GM21423 (cell line): ENCODE data around the gene CD2BP2.

ENCODE experiments used
- ATAC-seq: cut with Tn5 transposase; IDR thresholded peaks from one replicate; pipeline ENCODE4 v1.9.1; 2021; ENCODE audit warnings: mild to moderate bottlenecking, moderate library complexity; ENCODE audit not compliant: unreplicated experiment

Gene CD2BP2

DNA sequence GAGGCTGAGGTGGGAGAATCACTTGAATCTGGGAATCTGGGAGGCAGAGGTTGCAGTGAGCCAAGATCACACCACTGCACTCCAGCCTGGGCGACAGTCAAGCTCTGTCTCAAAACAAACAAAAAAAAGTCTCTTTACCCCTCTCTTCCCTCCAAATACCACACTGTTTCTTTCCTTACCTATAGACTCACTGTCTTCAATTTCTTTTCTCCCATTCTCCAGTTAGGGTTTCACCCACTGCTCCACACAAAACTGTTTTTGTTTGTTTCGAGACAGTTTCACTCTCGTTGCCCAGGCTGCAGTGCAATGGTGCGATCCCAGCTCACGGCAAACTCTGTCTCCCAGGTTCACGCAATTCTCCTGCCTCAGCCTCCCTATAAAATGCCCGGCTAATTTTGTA, 6.1 kb upstream of the CD2BP2 start:
- no peak for ATAC-seq

DNA sequence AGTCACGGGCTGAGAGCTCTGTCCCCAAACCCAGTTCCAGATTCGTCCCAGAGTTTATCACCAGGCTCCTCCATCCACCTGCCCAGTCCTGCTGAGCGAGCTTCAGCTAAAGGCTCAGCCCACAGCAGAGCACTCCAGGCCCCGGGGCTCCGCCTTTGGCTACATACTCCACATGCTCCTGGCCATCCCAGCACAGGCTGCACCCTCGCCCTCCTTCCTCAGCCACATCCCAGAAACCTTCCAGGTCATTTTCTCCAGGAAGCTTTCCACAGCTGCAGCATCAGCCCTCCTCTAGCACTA, 4.7 kb upstream of the CD2BP2 start:
- ATAC-seq: no peak

DNA sequence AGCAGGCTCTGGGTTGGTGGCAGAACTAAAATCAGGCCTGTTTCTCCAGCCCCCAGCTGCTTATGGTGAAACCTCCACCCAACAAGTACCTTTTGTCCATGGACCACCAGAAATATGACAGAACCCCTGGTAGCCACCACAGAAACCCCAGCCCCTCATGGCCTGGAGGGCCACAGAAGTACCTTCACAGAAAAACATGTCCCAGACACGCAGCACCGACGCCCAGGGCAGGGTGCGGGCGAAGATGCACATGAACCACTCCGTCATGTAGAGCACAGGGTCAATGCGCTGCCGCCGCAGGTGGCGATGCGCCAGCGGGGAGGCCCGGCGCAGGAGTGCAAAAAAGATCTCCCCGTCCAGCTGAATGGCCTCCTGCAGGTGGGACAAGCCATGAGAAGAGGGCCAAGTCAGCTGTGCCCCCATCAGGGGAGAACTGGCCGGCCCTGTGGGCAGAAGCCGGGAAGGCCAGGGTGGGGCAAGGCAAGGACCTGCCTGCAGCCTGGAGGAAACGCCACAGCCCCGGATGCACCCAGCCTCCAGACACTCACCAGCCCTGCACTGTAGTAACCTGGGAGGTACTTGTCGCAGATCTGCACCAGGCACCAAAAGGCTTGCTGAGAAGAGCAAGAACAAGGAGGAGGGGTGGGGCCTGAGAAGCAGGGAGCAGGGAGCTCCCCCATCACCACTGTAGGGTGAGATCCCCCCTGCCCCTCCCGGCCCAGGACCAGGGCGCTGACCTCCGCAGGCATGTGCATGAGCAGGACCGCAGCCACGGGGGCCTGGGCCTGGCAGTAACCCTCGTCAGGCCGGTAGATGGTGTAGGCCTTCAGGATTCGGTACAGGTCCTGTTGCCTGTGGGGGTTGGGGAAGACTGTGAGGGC, 4.1 kb upstream of the CD2BP2 start:
- ATAC-seq: no peak

DNA sequence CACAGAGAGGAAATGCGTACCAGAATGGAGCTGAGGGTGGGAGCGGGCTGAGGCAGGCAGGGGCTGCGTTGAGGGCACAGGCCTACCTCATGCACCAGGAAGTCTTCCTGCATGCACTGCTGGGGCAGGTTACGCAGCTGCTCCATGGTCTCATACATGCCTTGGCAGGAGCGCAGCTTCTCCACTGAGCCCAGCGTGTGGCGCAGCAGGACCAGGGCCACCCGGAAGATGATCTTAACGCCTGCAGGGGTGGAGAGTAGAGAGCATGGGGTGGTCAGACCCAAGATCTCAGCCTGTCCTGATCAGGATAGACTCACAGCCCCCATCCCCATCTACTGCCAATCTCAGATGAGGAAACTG, 3.4 kb upstream of the CD2BP2 start:
- no peak for ATAC-seq

DNA sequence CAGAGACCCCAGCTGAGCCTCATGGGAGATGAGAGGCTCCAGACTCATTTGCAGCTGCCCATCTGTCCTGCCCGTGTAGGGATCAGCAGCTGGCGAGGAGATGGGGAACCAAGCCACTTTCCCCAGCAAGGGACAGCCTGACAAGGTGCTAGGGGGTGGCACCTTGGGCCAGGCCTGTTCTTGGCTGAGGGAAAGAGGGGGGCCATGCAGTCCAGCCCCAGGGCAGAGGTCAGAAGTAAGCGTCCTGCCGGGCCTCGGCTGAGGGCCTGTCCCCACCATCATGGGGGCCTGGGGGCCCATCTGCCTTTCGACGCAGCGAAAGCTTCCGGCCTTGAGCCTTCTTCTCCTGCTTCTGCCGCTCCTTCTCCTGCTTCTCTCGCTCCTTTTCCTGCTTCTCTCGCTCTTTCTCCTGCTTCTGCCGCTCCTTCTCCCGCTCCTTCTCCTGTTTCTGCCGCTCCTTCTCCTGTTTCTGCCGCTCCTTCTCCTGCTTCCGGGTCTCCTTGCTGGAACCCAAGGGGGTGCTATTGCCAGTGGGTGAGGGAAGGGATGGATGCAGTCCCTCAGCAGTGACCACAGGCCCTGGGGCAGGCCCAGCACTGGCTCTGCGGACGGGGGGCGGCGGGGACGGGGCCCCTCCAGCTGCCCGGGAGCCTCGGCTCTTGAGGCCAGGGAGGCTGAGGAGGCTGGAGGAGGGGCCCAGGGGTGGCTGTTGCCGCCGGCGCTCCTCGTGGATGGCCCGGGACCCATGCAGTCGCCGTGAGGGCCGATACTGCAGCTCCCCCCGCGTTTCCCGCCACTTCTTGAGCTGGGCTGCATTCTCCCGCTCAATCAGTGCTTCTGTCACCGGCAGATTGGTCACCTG, 2.8 kb upstream of the CD2BP2 start:
- no peak for ATAC-seq

DNA sequence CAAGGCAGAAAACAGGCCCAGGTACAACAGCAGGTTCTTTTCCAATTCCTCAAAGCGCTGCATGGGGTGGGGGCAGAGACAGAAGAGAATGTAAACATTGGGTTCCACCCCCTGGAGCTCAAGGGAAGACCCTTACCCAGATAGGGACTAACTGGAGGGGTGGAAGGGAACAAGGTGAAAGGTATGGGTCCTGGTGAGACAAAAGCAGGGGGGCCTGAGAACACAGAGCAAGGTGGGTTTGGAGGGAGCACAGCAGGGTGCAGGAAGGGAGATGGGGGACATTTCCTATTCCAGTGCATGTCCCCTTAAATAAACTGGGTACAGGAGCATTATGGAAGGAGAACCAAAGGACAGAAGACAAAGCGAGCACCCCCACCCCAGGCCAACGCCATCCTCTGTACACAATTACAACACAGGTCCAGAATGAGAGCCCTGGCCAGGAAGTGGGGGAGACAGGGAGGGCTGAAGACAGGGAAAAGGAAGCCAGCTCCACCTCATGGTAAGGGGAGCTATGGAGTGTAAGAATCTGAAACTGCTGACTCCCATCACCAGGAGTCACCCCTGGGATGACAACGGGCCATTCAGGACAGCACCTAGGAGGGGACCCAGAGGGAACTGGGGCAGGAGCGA, 2.1 kb upstream of the CD2BP2 start:
- no peak for ATAC-seq

DNA sequence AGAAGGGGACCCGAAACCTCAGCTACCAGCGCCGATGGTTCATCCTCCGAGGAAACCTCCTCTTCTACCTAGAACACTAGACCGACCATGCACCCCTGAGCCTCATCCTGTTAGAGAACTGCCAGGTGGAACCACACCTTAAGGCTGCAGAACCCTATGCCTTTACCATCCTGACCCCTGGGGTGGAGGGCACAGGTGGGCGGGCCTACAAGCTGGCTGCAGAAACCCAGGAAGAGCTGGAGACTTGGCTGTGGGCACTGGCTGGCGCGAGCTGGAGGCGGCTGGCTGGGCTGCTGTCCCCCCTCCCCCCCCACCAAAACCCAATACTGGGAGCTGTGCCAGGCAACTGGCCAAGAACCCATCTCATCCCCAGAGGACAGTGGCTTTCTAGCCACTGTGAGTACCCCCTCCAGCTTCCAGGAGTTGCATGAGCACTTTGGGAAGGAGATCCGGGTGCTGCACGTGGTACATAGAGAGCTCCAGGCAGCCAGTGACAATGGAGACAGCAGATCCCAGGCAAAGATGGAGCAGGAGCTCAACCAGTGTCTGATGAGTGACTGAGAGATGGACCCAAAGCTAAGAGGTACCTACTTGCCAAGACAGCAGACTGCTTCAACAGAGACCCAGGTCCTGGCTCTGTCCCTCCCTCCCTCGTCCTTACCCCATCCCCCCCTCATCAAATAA, 1.4 kb upstream of the CD2BP2 start:
- no peak for ATAC-seq

DNA sequence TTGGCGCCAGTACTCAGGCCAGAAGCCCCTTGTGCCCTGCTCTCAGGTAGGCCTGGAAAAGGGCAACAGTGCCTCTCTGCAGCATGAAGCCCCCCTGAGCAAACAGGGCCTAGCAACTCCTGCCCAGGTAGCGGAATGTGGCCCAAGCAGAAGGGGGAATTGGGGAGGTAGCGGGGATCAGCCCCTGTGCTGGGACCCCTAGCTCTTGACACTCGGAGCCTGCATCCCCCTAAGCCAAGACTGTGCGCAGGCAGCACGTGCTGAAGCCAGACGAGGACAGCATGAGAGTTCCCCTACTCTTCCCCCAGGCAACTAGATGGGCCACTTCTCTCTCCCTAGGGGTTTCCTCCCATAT, 823 bp upstream of the CD2BP2 start:
- no peak for ATAC-seq

DNA sequence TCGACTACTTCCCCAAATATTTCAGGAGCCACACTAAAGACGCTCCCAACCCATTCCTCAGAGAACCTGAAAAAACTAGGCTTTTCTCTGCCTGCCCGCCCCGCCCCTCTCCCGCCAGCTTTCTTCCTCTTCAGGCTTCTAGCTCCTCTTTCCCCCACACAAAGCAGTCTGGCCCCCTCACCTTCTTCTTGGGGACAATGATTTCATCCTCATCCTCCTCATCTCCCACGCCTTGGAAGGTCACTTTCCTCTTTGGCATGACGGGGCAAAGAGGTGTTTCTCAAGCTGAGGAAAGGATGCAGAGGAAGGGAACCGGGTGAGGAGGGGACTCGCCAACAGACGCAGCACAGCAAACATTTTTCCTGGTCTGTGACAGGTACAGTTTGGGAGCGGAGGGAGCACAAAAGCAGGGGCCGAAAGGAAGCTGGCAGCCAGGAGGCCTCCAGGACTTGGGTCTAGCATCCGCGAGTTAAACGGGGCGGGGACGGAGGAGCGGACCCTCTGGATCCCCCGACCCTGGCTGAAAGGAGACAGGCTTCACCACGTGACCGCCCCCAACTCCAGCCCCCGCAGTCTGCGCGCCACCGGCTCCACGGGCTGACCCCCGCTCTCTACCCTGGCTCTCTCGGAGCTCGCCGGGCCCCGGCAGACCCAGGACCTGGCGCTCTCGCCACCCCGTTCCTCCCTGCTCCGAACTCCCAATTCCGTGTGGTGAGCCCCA, 525 bp downstream of the CD2BP2 start:
- ATAC-seq: no peak

DNA sequence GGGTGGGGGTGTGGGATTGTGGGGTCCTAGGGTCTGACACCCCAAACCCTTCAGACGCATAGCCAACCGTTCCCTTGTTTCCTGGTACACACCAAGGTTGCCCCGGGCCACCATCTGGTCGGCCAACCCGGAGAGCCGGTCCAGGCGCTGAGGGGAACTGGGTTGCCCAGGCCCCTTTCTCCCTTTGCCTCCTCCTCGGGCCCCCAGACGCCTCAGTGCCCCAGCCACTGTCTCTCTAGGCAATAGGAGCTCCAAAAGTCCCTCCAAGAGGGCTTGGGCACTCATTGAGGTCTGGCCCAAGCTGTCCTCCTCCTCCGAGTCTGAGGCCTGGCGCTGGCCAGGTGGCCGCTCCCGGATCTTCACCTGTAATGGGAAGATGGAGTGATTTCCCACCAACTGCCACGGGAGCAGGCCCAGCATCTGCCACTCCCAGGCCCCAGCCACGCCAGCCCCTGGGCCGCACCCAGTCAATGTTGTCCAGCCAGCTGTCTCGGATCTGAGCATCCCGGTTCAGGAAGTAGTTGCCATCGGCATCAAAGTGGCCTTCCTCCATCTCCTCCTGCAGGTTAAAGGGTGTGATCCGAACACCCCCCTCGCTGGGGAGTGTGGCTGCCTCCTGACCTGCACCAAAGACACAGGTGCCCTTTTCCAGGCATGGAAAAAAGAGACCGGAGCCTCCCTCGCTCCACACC, 1.5 kb downstream of the CD2BP2 start:
- no peak for ATAC-seq

DNA sequence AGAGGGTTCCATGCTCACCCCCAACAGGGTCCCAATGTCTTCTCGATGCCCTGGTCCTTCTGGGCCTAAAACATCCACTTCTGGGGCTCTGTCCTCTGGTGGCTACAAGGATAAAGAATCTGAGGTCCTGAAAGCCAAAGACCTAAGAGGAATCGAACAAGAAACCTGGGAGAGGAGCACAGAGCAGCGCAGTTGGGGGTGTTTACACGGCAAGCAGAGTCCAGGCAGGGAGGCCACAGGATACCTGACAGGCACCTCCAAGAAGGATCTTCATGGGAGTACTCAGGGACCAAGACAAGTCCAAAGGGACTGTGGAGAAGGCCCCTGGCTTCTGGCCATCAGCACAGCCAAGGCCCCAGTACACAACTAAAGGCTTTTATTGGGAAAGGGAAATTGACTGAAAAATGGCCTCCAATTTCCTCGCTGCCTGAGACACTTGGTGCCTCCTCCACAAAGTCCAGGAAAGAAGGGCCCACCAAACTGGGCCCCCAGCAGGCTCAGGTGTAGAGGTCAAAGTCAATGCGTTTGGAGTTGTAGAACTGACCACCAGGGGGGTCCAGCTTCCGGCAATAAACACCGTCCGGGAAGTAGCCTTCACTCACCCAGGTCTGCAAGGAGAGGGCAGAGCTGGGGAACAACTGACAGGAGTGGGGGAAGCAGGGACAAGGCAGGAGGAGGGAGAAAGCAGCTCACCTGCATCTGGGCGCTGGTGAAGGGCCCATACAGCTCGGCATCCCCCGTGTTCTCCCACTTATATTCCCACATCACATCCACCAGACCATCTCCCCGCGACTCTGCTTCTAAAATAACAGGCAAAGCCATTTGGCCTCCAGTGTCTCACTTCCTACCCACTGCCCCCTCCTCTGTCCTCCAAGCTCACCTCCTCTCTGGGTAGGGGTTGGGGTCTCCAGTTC, 2.4 kb downstream of the CD2BP2 start:
- no peak for ATAC-seq

DNA sequence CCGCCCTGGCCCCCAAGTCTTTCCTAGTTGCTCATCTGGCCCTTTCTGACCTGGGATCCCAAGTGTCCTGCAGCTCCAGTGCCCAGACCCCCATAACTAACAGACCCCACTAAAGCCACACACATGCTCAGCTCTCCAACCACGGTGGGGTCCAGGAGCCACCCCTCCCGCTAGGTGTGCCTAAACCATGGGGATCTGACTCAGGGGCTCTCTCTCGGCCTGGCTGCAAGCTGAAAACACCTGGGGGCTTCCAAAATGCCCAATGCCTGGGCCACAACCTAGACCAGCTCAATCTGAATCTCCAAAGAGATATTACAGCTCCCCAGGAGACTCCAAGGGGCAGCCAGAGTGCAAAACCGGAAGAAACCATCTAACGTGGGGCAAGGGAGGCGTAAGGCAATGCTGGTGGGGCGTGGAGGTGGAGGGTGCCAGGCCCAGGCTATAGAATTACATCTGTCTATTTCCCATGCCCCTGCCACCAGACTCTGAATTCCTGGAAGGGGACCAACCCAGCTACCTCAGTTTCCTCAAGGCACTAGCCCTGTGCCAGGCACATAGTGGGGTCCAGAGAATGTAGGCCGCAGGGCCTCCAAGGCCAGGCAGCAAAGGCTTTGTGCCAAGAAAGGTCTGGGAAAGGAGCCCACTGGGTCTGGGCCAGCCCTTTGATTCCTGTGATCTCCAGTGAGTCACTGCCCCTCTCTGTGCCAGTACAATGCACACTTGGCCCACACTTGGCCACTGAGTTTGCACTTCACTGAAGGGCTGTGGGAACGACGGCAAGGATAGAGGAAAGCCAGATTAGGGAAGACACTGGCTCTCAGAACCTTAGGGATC, 3.3 kb downstream of the CD2BP2 start:
- no peak for ATAC-seq

DNA sequence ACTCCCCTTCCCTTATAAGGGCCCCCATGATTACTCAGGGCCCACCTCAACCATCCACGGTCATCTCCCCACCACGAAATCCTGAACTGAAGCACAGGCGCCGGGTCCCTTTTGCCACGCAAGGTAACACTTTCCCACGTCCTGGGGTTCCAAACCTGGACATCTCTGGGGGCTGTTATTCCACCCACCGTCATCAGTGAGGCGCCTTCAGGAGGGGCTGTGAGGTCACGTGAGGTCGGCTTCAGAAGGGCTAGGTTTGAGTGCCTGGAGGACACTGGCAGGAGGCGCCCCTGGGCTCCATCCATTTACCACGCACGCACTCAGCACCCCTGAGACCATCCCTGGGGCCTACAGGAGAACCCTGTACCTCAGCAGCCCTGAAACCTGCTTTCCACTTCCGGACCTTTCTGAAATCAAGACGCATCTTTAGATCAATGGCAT, 4.1 kb downstream of the CD2BP2 start:
- no peak for ATAC-seq

DNA sequence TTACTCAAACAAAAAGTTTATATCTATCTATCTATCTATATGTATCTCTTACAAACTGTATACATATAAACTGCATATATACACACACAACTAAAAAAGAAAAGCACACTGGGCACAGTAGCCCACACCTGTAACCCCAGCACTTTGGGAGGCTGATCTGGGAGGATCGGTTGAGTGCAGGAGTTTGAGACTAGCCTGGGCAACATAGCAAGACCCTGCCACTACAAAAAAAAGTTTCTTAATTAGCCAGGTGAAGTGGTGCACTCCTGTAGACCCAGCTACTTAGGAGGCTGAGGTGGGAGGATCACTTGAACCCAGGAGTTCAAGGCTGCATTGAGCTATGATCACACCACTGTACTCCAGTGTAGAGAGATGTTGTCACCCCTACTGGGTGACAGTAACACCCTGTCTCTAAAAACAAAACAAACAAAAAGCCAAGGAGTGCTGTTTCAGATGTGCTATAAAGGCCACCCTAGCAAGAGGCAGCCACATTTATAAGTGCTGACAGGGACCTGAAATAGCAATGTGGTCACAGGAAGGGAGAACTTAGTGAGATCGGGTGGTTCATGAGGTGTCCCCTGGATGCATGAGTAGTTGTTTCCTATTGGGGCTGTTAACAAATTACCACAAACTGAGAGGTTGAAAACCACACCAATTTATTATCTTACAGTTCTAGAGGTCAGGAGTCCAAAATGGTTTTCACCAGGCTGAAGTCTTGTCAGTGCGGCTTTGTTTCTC, 4.8 kb downstream of the CD2BP2 start:
- peak; percentile 44 for ATAC-seq

DNA sequence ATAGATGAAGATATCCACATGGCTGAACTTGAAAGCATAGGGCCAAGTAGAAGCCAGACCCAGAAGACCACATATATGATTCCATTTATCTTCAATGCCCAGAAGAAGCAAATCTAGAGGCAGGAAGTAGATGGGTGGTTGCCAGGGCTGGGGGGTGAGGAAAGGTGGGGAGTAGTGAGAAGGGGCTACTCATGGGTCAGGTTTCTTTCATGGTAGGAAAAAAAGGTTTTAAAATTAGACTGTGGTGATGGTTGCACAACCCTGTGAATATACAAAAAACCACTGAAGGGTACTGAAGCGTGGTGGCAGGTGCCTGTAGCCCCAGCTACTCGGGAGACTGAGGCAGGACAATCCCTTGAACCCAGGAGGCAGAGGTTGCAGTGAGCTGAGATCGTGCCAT, 5.4 kb downstream of the CD2BP2 start:
- peak; percentile 43 for ATAC-seq

DNA sequence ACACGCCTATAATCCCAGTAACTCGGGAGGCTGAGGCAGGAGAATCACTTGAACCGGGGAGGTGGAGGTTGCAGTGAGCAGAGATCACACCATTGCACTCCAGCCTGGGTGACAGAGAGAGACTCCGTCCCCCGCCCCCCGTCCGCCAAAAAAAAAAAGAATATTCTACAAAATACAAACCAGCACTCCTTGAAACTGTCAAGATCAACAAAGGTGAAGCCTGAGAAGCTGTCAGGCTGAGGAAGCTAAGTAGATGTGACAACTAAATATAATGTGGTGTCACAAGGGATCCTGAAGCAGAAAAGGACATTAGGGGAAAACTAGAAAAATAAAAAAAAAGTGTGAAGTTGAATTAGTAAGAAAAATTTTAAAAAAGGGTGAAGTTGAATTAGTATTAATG, 6.2 kb downstream of the CD2BP2 start:
- no peak for ATAC-seq

DNA sequence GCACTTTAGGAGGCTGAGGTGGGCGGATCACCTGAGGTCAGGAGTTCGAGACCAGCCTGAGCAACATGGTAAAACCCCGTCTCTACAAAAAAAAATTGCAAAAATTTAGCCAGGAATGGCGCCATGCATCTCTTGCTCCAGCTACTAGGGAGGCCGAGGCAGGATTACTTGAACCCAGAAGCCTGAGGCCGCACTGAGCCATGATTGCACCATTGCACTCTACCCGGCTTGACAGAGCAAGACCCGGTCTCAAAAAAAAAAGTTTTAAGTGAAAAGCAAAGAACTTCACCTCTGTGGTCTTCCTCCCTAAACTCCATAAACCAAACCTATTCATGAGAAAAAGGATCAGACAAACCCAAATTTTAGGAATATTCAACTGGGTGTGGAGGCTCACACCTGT, 7.0 kb downstream of the CD2BP2 start:
- no peak for ATAC-seq

DNA sequence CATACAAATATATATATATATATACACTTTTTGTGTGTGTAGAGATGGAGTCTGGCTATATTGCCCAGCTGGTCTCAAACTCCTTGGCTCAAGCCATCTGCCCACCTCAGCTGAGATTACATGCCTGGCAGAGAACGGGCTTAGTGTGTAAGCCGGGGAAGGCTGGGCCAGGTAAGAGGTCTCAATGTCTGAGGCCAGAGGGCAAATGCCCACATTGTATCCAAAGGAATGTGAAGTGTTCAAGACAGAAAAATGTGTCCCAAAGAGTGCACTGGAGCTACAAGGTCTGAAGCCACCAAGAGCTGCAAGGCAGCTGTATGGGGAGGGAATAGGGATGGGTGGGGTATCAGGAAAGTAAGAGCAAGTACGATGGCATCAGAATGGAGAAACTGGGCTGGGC, 8.8 kb downstream of the CD2BP2 start:
- no peak for ATAC-seq
